OCI-LY3 (cell line): ENCODE data around the gene IER5.

Source experiments
- EZH2phosphoT487 ChIP-seq: fragments of 200-600 bp; shearing (Covaris generic); IDR thresholded peaks from 2 replicates; pipeline ENCODE4 v1.6.1; 2018; ENCODE audit warnings: antibody characterized with exemption, mixed run types, low read depth
- TF ChIP-seq, protein P1 (sequence below): fragments of 200-600, 300-600 bp; sonication (generic); IDR thresholded peaks from 2 replicates; pipeline ENCODE4 v1.5.1; 2014; ENCODE audit warnings: antibody characterized with exemption, low read length, low read depth

DNA sequence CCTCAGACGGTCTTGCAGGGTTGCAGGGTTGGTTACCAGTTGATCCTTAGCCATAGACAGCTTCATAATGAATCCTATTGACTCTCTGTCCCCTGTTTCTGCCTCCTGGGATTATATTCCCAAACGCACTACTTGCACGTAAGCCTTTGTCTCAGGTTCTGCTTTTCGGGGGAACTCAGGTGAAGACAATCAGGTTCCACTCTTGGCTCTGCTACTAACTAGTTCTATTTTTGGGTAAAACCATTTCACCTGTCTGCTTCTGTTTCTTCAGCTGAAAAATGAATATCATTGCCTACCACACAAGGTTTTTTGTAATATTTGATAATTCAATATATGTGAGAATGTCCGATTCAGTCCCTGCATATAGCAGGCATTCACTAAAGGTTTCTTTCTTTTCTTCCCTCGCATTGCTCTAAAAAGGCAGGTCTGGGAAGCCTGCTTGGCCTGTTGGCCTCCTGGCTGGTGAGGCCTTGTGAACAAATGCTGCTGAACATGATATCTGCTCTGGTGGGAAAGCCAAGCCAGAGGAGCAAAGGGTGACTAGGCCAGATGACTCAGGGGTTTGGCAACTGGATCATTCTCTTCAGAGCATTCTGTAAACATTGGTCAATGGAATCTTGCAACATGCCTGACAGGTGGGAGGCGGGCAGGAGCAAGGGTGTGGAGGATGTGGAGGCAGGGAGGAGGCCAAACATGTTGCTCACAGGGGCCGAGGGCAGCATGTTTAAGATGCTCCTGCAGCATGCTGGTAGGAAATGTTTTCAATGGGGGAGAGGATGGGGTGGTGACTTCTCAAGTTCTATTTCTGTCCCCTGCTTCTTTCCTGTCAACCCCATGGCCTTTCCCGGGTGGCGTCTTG, 23.8 kb downstream of the IER5 start:
- TF ChIP-seq, protein P1, sequence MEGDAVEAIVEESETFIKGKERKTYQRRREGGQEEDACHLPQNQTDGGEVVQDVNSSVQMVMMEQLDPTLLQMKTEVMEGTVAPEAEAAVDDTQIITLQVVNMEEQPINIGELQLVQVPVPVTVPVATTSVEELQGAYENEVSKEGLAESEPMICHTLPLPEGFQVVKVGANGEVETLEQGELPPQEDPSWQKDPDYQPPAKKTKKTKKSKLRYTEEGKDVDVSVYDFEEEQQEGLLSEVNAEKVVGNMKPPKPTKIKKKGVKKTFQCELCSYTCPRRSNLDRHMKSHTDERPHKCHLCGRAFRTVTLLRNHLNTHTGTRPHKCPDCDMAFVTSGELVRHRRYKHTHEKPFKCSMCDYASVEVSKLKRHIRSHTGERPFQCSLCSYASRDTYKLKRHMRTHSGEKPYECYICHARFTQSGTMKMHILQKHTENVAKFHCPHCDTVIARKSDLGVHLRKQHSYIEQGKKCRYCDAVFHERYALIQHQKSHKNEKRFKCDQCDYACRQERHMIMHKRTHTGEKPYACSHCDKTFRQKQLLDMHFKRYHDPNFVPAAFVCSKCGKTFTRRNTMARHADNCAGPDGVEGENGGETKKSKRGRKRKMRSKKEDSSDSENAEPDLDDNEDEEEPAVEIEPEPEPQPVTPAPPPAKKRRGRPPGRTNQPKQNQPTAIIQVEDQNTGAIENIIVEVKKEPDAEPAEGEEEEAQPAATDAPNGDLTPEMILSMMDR: no peak
- no peak for TF ChIP-seq EZH2phosphoT487
